Ascending aorta (tissue), 2 donors: ENCODE data around the gene EPHB6. TPM values are rescaled to one million over a fixed set of nuclear protein-coding genes. Genes with fewer than 3 reads are reported as not detected.

Source experiments
- DNase-seq, 2 donors: peaks; one replicate each; pipeline ENCODE4 v3.0.0-alpha.2; 2019; ENCODE audit warnings: low spot score in 2 of 2
- H3K27ac ChIP-seq, 2 donors: fragments of 200-600 bp; sonication (generic); one replicate each; pipeline ENCODE4 v1.5.1; 2016 to 2017; ENCODE audit warnings: mild to moderate bottlenecking in 1 of 2
- H3K27me3 ChIP-seq: fragments of 200-600 bp; sonication (generic); one replicate; pipeline ENCODE4 v1.5.1; 2017
- H3K36me3 ChIP-seq, 2 donors: fragments of 200-600 bp; sonication (generic); one replicate each; pipeline ENCODE4 v1.5.1; 2016
- H3K4me1 ChIP-seq, 2 donors: fragments of 200-600 bp; sonication (generic); one replicate each; pipeline ENCODE4 v1.5.1; 2016 to 2017; ENCODE audit warnings: mild to moderate bottlenecking in 1 of 2
- H3K4me3 ChIP-seq, 2 donors: fragments of 200-600 bp; sonication (generic); one replicate each; pipeline ENCODE4 v1.5.1; 2016 to 2017; ENCODE audit warnings: mild to moderate bottlenecking in 1 of 2
- H3K9me3 ChIP-seq, 2 donors: fragments of 200-600 bp; sonication (generic); one replicate each; pipeline ENCODE4 v1.5.1; 2016
- intact Hi-C: fragments of 100-400 bp; cut with DNase I; formaldehyde crosslinking; loops from one replicate; pipeline ENCODE4 v1.15.1; 2023
- total RNA-seq: library from RNA; depleted of rRNA; stranded (reverse); fragments of >200 nt; gene quantifications from one replicate; pipeline ENCODE4 v1.1.0, GENCODE V29; 2016
- TF ChIP-seq, protein P1 (sequence below), 3 experiments: fragments of 200-600 bp in 2 of 3; fragments of 450-650 bp in 1 of 3; sonication (generic) in 2 of 3; IDR thresholded peaks; one replicate each; pipeline ENCODE4 v1.5.1; 2016 to 2019; ENCODE audit warnings: antibody characterized with exemption in 3 of 3, mild to moderate bottlenecking in 1 of 3, moderate library complexity in 1 of 3

EPHB6 gene
- total RNA-seq, 1 donor from 2014 or later: 13.1 TPM

DNA sequence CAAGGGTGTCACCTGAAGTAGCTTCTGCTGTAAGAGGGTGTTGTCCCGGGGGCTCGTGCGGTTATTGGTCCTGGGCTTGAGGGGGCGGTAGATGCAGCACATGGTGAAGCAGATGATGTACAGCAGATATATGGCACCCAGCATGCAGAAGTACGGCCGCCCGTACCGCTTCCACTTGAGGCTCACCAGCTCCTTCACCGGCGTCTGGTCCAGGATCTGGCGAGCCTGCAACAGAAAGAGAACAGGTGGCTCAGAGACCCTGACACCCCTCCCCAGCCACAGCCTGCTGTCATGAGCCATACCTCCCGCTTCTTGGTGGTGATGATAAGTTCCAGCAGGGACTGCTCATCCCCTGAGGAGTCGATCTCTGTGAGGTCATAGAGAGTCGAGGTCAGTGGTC is 20.6 kb downstream of the EPHB6 start:
- H3K27me3 ChIP-seq: no peaks in the 10 kb centered on the region
- peaks cover 1 to 9% of the 10 kb centered on the region in 2 donors for H3K36me3 ChIP-seq
- H3K4me3 ChIP-seq: no peak overlapping the region
- TF ChIP-seq, protein P1, sequence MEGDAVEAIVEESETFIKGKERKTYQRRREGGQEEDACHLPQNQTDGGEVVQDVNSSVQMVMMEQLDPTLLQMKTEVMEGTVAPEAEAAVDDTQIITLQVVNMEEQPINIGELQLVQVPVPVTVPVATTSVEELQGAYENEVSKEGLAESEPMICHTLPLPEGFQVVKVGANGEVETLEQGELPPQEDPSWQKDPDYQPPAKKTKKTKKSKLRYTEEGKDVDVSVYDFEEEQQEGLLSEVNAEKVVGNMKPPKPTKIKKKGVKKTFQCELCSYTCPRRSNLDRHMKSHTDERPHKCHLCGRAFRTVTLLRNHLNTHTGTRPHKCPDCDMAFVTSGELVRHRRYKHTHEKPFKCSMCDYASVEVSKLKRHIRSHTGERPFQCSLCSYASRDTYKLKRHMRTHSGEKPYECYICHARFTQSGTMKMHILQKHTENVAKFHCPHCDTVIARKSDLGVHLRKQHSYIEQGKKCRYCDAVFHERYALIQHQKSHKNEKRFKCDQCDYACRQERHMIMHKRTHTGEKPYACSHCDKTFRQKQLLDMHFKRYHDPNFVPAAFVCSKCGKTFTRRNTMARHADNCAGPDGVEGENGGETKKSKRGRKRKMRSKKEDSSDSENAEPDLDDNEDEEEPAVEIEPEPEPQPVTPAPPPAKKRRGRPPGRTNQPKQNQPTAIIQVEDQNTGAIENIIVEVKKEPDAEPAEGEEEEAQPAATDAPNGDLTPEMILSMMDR (IDR thresholded peaks at IDR 0.05): no peak
- intact Hi-C loops: no loop called here
- no peak for DNase-seq
- H3K9me3 ChIP-seq: no peaks in the 10 kb centered on the region
- H3K4me1 ChIP-seq: no peaks in the 10 kb centered on the region
- H3K27ac ChIP-seq: no peak overlapping the region

DNA sequence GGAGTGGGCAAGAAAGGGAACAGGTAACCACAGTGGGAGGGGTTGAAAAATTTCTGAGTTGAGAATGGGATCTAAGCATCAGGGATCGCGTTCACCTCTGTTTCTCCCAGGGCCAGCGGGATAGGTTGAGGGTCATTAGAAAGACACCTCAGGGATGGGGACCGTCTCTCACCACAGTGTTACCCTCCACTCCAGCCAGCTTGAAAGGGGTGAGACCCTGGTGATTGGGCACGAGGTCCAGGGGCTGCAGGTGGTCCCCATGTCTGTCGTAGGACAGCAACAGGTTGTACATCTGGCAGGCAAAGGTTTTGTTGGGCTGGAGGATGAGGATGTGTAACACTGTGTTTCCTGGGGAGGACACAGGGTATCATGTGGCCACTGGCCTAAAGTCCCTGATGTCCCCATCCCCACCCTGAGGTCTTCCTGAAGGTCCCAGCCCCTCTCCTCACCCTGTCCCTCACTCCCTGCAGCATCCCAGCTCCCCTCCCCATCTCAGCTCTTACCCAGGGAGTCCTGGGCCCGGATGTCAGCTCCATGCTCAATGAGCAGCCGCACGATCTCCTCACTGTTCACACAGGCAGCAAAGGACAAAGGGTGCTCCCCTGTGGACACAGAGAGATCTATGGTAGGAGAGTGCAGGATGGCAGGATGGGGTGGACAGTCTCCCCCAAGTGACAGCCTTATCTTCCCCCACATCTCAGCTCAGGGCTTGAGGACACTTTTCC is 21.5 kb downstream of the EPHB6 start:
- no peak for DNase-seq
- Histone ChIP-seq H3K27ac (no peak overlapping the region), H3K36me3 (peaks cover 0 to 2% of the 10 kb centered on the region in 2 donors), H3K4me1 (no peaks in the 10 kb centered on the region), H3K27me3 (no peaks in the 10 kb centered on the region), H3K4me3 (no peak overlapping the region), H3K9me3 (no peaks in the 10 kb centered on the region)
- TF ChIP-seq, protein P1 (IDR thresholded peaks at IDR 0.05): no peak
- intact Hi-C loops: no loop called here

DNA sequence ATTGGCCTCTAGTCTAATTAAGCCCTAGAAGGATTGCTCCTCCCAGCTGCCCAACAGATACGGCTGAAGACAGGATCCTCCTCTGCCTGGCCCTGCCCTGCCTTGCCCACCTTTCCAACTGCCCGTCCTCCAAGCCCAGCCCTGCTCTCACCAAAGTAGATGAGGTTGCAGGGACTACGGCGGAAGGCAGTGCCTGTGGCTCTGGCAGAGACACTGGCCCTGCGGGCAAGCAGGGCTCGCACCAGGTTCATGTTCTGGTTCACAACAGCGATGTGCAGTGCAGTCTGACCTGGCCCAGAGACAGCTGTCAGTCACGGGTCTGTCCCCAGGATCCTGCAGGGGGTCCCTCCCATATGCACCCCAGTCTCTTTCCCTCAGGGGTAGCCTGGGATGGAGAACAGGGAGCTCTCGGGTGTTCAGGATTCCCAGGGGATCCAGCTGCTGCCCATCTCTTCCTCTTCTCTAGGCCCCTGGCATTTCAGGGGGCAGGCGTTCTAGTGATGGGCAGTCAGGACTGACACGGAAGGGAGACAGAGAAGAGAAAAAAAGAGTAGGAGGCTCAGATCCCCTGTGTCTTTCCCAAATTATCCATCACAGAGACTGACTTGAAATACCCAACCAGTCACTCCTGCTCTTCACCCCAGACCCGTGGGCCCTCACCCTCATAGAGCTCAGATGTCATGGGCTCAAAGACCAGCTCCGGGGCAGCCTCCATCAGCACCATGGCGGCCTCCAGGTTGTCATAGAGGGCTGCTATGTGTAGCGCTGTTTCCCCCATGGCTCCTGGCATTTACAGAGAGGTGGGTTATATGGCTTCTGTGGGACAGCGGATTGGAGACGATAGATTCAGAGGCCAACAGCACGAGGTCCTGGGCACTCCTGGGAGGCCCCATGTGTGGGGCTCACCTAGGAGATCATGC is 22.4 kb downstream of the EPHB6 start:
- DNase-seq: no peak
- no peaks in the 10 kb centered on the region for H3K9me3 ChIP-seq
- H3K27ac ChIP-seq: no peak overlapping the region
- no peak overlapping the region for H3K4me3 ChIP-seq
- TF ChIP-seq, protein P1 (IDR thresholded peaks at IDR 0.05): no peak
- no peaks in the 10 kb centered on the region for H3K36me3 ChIP-seq
- no peaks in the 10 kb centered on the region for H3K4me1 ChIP-seq
- intact Hi-C loops: no loop called here
- H3K27me3 ChIP-seq: no peaks in the 10 kb centered on the region

DNA sequence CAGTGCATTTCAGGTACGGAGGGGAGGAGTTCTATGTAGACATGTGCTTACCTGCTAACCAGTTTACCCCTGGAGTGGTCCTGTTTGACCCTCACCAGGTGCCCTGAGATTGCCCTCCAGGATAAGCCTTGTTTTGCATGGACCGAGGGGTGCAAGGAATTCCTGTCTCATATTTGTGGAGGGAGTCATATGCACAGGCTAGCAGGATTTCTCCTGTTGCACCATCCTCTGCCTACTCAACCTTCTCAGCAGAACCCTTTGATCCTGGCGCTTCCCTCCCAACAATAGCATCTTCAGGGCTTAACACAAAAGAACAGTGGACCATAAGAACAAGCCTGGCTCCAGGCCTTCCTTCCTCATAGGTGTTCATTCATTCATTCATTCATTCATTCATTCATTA is 23.4 kb downstream of the EPHB6 start:
- Histone ChIP-seq H3K4me3 (no peak overlapping the region), H3K36me3 (no peaks in the 10 kb centered on the region), H3K27me3 (no peaks in the 10 kb centered on the region), H3K4me1 (no peaks in the 10 kb centered on the region), H3K27ac (no peak overlapping the region), H3K9me3 (no peaks in the 10 kb centered on the region)
- TF ChIP-seq, protein P1 (IDR thresholded peaks at IDR 0.05): no peak
- no peak for DNase-seq
- intact Hi-C loops: no loop called here

DNA sequence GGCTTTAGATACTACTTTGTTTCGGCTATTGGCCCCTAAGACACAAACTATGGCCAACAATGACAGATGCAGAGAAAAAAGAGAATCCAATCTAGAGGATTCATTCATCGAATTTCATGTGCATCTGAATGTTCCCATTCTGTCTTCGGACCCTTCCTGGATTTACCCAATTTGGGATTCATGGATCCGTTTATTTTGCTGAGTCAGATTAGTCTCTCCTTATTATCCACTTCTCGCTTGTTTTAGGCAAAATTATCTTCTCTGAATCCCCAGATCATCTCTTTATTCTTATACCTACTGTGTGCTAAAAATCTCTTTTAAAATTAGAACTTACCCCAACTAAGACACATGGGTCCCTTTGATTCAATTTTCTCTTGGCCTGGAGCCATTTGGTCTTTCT is 24.2 kb downstream of the EPHB6 start:
- intact Hi-C loops: no loop called here
- H3K27me3 ChIP-seq: no peaks in the 10 kb centered on the region

More for the DNA sequence above, 24.2 kb downstream of the EPHB6 start:
- Histone ChIP-seq H3K4me1 (no peaks in the 10 kb centered on the region), H3K4me3 (no peak overlapping the region), H3K36me3 (no peaks in the 10 kb centered on the region), H3K9me3 (no peaks in the 10 kb centered on the region), H3K27ac (no peak overlapping the region)
- TF ChIP-seq, protein P1 (IDR thresholded peaks at IDR 0.05): no peak
- DNase-seq: no peak
